B cell (primary cell): ENCODE results near the gene CCDC187. TPM values are rescaled to one million over a fixed set of nuclear protein-coding genes. Genes with fewer than 3 reads are reported as not detected.
A peak's percentile ranks its signal among the peaks of the same experiment; 100 is the strongest.

Experiments used
- ATAC-seq: fragments of 200-7000 bp; cut with Tn5 transposase; one replicate; pipeline ENCODE4 v1.10.0; 2021; ENCODE audit warnings: low read depth, mild to moderate bottlenecking, moderate number of reproducible peaks, moderate library complexity
- CTCF ChIA-PET: fragments of 350-600 bp; sonication (Branson Sonifier 250); formaldehyde crosslinking; loops from one replicate; lab custom pipeline; 2021; ENCODE audit warnings: antibody characterized with exemption, inconsistent platforms; lab: Charles Lee
- POLR2A ChIA-PET: fragments of 350-600 bp; sonication (Branson Sonifier 250); formaldehyde crosslinking; loops from one replicate; lab custom pipeline; 2021; ENCODE audit warnings: antibody characterized with exemption; lab: Charles Lee
- DNase-seq: peaks from one replicate; pipeline ENCODE4 v3.0.0; 2013
- H2AFZ ChIP-seq: 2 replicates; pipeline ENCODE4 v1.6.1; 2012; ENCODE audit warnings: mild to moderate bottlenecking, low read depth, low read length; ENCODE audit not compliant: insufficient read depth, poor library complexity, severe bottlenecking
- H3K27ac ChIP-seq, 2 donors: 1 replicate in 1 of 2; 2 replicates in 1 of 2; pipeline ENCODE4 v1.5.1; 2012 to 2013; ENCODE audit warnings: low read length in 2 of 2, mild to moderate bottlenecking in 2 of 2, moderate library complexity in 1 of 2
- H3K27me3 ChIP-seq, 4 experiments: fragments of 200-600 bp in 1 of 4; sonication (generic) in 1 of 4; replicated peaks in 1 of 4; 1 replicate in 2 of 4; 2 replicates in 2 of 4; pipeline versions ENCODE4 v1.6.1 to v1.7.0; 2013 to 2016; ENCODE audit warnings: low read length in 3 of 4, mild to moderate bottlenecking in 2 of 4, mixed read lengths in 1 of 4, moderate library complexity in 1 of 4; ENCODE audit not compliant: insufficient read depth in 4 of 4, control insufficient read depth in 3 of 4; ENCODE audit errors: control extremely low read depth in 1 of 4
- H3K36me3 ChIP-seq, 2 experiments: replicated peaks in 1 of 2; 1 replicate in 1 of 2; 2 replicates in 1 of 2; pipeline versions ENCODE4 v1.6.1 to v1.7.1; 2013; ENCODE audit warnings: low read length in 1 of 2; ENCODE audit not compliant: insufficient read depth in 2 of 2, control insufficient read depth in 1 of 2; ENCODE audit errors: control extremely low read depth in 1 of 2, extremely low read depth in 1 of 2
- H3K4me1 ChIP-seq, 2 donors: fragments of 200-600 bp in 1 of 2; sonication (generic) in 1 of 2; 1 replicate in 1 of 2; 2 replicates in 1 of 2; pipeline versions ENCODE4 v1.5.1 to v1.6.1; 2013 to 2017; ENCODE audit warnings: low read length in 2 of 2; ENCODE audit not compliant: control insufficient read depth in 2 of 2, insufficient read depth in 2 of 2
- H3K4me2 ChIP-seq: replicated peaks from 2 replicates; pipeline ENCODE3; 2012; ENCODE audit warnings: mild to moderate bottlenecking, low read depth, low read length; ENCODE audit not compliant: poor library complexity, severe bottlenecking
- H3K4me3 ChIP-seq, 5 experiments: fragments of 200-600 bp in 1 of 5; sonication (generic) in 1 of 5; 1 replicate in 3 of 5; 2 replicates in 2 of 5; pipeline versions ENCODE4 v1.5.1 to v1.7.0; 2011 to 2016; ENCODE audit warnings: low read length in 4 of 5, mild to moderate bottlenecking in 4 of 5, low read depth in 2 of 5, control low read depth in 1 of 5, moderate library complexity in 1 of 5; ENCODE audit not compliant: insufficient read depth in 1 of 5; ENCODE audit errors: control extremely low read depth in 1 of 5, extremely low read depth in 1 of 5
- H3K79me2 ChIP-seq: fragments of 200-600 bp; sonication (generic); one replicate; pipeline ENCODE4 v1.6.0; 2016; ENCODE audit warnings: low read length; ENCODE audit not compliant: control insufficient read depth, insufficient read depth
- H3K9ac ChIP-seq: fragments of 200-600 bp; sonication (generic); 2 replicates; pipeline ENCODE4 v1.6.1; 2017; ENCODE audit warnings: mild to moderate bottlenecking, low read length, moderate library complexity
- H3K9me3 ChIP-seq, 3 donors: one replicate each; pipeline versions ENCODE4 v1.6.1 to v1.7.1; 2013; ENCODE audit warnings: low read length in 2 of 3; ENCODE audit not compliant: control insufficient read depth in 2 of 3, insufficient read depth in 1 of 3; ENCODE audit errors: control extremely low read depth in 1 of 3
- H4K20me1 ChIP-seq: 2 replicates; pipeline ENCODE4 v1.6.0; 2012; ENCODE audit warnings: mild to moderate bottlenecking, low read length; ENCODE audit not compliant: insufficient read depth, control insufficient read depth, poor library complexity, severe bottlenecking
- H3K27ac Mint-ChIP-seq: one replicate; pipeline ENCODE4 v1.8.0; 2021; ENCODE audit warnings: mixed read lengths
- H3K27me3 Mint-ChIP-seq: one replicate; pipeline ENCODE4 v1.8.0; 2021; ENCODE audit warnings: mixed read lengths
- H3K4me1 Mint-ChIP-seq: one replicate; pipeline ENCODE4 v1.8.0; 2021; ENCODE audit warnings: mixed read lengths
- H3K4me3 Mint-ChIP-seq: one replicate; pipeline ENCODE4 v1.8.0; 2021; ENCODE audit warnings: mixed read lengths
- H3K9me3 Mint-ChIP-seq: one replicate; pipeline ENCODE4 v1.8.0; 2022; ENCODE audit warnings: mixed read lengths; ENCODE audit not compliant: insufficient read depth
- EZH2 ChIP-seq: IDR thresholded peaks from 2 replicates; pipeline ENCODE4 v1.6.1; 2012; ENCODE audit warnings: borderline replicate concordance, low read depth, mild to moderate bottlenecking, moderate library complexity, low read length; ENCODE audit not compliant: insufficient read depth, poor library complexity, severe bottlenecking
- WGBS: methylation state at CpG from one replicate; pipeline ENCODE4 v1.1.5; 2013; ENCODE audit warnings: missing lambda C conversion rate; ENCODE audit not compliant: insufficient coverage; 5-methylcytosine and 5-hydroxymethylcytosine counted together
- intact Hi-C: fragments of 100-400 bp; cut with micrococcal nuclease; formaldehyde crosslinking; loops from one replicate; pipeline ENCODE4 v1.10.0; 2022
- polyA plus RNA-seq: library from polyadenylated mRNA; depleted of rRNA; stranded (reverse); fragments of >200 nt; gene quantifications from 2 replicates; pipeline ENCODE4 v1.2.3, GENCODE V29; 2012
- total RNA-seq, 2 donors: library from RNA; stranded (reverse); fragments of 120-200 nt in 1 of 2; gene quantifications; 1 replicate in 1 of 2; 2 replicates in 1 of 2; pipeline versions ENCODE4 v1.2.3 to v1.2.4, GENCODE V29; 2013 to 2022
- TF ChIP-seq, protein P1 (sequence below): fragments of 200-600 bp; IDR thresholded peaks from one replicate; pipeline ENCODE4 v1.8.0; 2022; ENCODE audit warnings: antibody characterized with exemption, mild to moderate bottlenecking

The CCDC187 gene
- total and polyA plus RNA-seq, 2 donors (not counting 1 experiment from before 2014, with no cell fraction given) = 1.5 to 7.6 TPM

DNA sequence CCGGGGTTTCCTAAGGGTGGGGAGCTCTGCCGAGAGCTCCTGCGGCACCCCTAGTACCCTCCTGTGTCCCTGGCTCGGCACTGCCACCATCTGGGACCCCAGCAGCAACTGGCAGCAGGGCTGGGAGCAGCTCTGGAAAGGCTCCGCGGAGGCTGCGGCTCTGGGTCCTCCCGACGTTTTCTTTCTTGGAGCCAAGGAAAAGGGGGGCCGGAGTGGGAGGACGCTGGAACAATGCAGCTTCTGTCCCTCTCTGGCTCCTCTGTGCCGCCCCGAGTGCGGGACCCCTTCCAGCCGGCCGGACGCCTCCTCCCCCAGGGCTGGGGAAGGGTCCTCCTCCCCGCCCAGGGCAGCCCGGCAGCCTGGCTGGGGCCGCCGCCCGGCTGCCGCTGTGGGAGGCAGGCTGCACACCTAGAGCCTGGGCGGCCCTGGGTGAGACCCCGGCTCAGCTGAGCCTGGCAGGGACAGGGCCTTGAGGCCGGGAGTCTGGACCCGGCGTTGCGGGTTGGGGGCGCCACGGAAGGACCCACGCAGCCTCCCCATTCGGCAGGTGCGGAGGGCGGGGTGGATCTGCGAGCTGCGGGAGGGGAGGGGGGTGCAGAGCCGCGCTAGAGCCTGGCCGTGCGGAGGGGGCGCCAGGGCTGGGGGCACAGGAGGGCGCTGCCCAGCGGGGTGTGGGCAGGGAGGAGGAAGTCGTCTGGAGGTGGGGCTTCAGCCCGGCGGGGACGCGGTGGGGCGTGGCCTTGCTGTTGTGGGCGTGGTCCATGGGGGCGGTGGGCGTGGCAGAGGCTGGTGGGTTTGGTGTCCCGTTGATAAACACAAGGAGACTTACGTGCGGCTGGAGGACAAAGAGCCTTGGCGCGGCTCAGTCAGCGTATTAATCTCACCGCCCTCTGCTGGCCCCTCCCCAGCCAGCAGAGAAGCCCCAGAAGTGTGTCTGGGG, 38.6 kb upstream of the CCDC187 start:
- CTCF ChIA-PET = interaction anchor here (0.6 kb wide), 1 partner anchor 1081 kb away, joined by 3 read pairs; the partner anchor contains the start of genes EXD3 and NOXA1
- WGBS = 51% methylated on average over 54 of the region's 60 CpGs
- POLR2A ChIA-PET = no interaction called here

More for the DNA sequence above, 38.6 kb upstream of the CCDC187 start:
- peak; percentile 79 for ATAC-seq
- Histone ChIP-seq H3K9me3 (no peaks in the 10 kb centered on the region), H3K9ac (no peak overlapping the region), H3K27me3 (no peaks in the 10 kb centered on the region), H4K20me1 (no peaks in the 10 kb centered on the region), H2AFZ (peak overlapping the region; percentile 14), H3K4me3 (no peak overlapping the region), H3K36me3 (no peaks in the 10 kb centered on the region), H3K4me1 (peaks cover 3 to 6% of the 10 kb centered on the region in 2 donors), H3K4me2 (peak overlapping the region; percentile 55), H3K27ac (no peak overlapping the region), H3K79me2 (no peaks in the 10 kb centered on the region)
- peak; percentile 72 for DNase-seq
- TF ChIP-seq, protein P1, sequence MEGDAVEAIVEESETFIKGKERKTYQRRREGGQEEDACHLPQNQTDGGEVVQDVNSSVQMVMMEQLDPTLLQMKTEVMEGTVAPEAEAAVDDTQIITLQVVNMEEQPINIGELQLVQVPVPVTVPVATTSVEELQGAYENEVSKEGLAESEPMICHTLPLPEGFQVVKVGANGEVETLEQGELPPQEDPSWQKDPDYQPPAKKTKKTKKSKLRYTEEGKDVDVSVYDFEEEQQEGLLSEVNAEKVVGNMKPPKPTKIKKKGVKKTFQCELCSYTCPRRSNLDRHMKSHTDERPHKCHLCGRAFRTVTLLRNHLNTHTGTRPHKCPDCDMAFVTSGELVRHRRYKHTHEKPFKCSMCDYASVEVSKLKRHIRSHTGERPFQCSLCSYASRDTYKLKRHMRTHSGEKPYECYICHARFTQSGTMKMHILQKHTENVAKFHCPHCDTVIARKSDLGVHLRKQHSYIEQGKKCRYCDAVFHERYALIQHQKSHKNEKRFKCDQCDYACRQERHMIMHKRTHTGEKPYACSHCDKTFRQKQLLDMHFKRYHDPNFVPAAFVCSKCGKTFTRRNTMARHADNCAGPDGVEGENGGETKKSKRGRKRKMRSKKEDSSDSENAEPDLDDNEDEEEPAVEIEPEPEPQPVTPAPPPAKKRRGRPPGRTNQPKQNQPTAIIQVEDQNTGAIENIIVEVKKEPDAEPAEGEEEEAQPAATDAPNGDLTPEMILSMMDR = no peak
- no peak for TF ChIP-seq EZH2
- Mint-ChIP-seq H3K27ac (no peak overlapping the region), H3K4me1 (peaks cover 9% of the 10 kb centered on the region), H3K4me3 (peak overlapping the region; percentile 59), H3K9me3 (no peaks in the 10 kb centered on the region), H3K27me3 (no peaks in the 10 kb centered on the region)
- intact Hi-C loops = loop anchor here (1.0 kb wide), 1 partner anchor 21 kb away; the partner anchor contains the start of gene DNLZ
